ENCODE data around the gene NFASC. TPM values are rescaled to one million over a fixed set of nuclear protein-coding genes. Genes with fewer than 3 reads are reported as not detected.

Gene NFASC
- total RNA-seq, 4 donors from 2014 or later, result 7.9 to 68.7 (median 32.7) TPM

GRCh38 chr1:205052690-205053089 lies 182.0 kb downstream of the NFASC start:
- Histone ChIP-seq H3K9me3 (no peaks in the 10 kb centered on the region), H3K4me1 (no peaks in the 10 kb centered on the region), H3K36me3 (no peaks in the 10 kb centered on the region), H3K27ac (no peak overlapping the region), H3K4me3 (no peak overlapping the region), H3K27me3 (no peaks in the 10 kb centered on the region)
- no peak for DNase-seq
- TF ChIP-seq POLR2A (IDR thresholded peaks at IDR 0.05) (no peak), CTCF (IDR thresholded peaks at IDR 0.05) (no peak)
- intact Hi-C loops (cut with DNase I; ENCODE audit: low total_unique reads), result no loop called here

- intact Hi-C loops (cut with DNase I; ENCODE audit: low total_unique reads), result no loop called here
- Histone ChIP-seq H3K36me3 (no peaks in the 10 kb centered on the region), H3K27ac (no peak overlapping the region), H3K9me3 (no peaks in the 10 kb centered on the region), H3K4me3 (no peak overlapping the region), H3K27me3 (no peaks in the 10 kb centered on the region), H3K4me1 (no peaks in the 10 kb centered on the region)
- DNase-seq, result no peak
- TF ChIP-seq POLR2A (IDR thresholded peaks at IDR 0.05) (no peak), CTCF (IDR thresholded peaks at IDR 0.05) (no peak)
These were observed 182.6 kb downstream of the NFASC start for GRCh38 chr1:205053296-205053695.

GRCh38 chr1:205054013-205054412 lies 183.4 kb downstream of the NFASC start:
- Histone ChIP-seq H3K27me3 (no peaks in the 10 kb centered on the region), H3K4me1 (no peaks in the 10 kb centered on the region), H3K4me3 (no peak overlapping the region), H3K36me3 (no peaks in the 10 kb centered on the region), H3K27ac (no peak overlapping the region), H3K9me3 (no peaks in the 10 kb centered on the region)
- DNase-seq, result no peak
- intact Hi-C loops (cut with DNase I; ENCODE audit: low total_unique reads), result no loop called here
- TF ChIP-seq CTCF (IDR thresholded peaks at IDR 0.05) (no peak), POLR2A (IDR thresholded peaks at IDR 0.05) (no peak)

- DNase-seq, result no peak
- Histone ChIP-seq H3K9me3 (no peaks in the 10 kb centered on the region), H3K36me3 (no peaks in the 10 kb centered on the region), H3K27ac (no peak overlapping the region), H3K4me3 (no peak overlapping the region), H3K27me3 (no peaks in the 10 kb centered on the region), H3K4me1 (no peaks in the 10 kb centered on the region)
- intact Hi-C loops (cut with DNase I; ENCODE audit: low total_unique reads), result no loop called here
- no peak for TF ChIP-seq POLR2A (IDR thresholded peaks at IDR 0.05)
- TF ChIP-seq CTCF (IDR thresholded peaks at IDR 0.05), result no peak
These were observed 185.5 kb downstream of the NFASC start for GRCh38 chr1:205056188-205056611.

GRCh38 chr1:205056956-205057568 lies 186.4 kb downstream of the NFASC start:
- Histone ChIP-seq H3K4me3 (no peak overlapping the region), H3K4me1 (no peaks in the 10 kb centered on the region), H3K27ac (no peak overlapping the region), H3K36me3 (no peaks in the 10 kb centered on the region), H3K27me3 (no peaks in the 10 kb centered on the region), H3K9me3 (no peaks in the 10 kb centered on the region)
- TF ChIP-seq CTCF (IDR thresholded peaks at IDR 0.05) (no peak), POLR2A (IDR thresholded peaks at IDR 0.05) (no peak)
- intact Hi-C loops (cut with DNase I; ENCODE audit: low total_unique reads), result no loop called here
- DNase-seq, result no peak
